ENCODE measurements around the gene CHAC2.
"Not testable (repeated sequence)": the region's sequence is repeated elsewhere in the genome, so short reads cannot be mapped to it uniquely, and the experiment has no call there.

Gene CHAC2

DNA sequence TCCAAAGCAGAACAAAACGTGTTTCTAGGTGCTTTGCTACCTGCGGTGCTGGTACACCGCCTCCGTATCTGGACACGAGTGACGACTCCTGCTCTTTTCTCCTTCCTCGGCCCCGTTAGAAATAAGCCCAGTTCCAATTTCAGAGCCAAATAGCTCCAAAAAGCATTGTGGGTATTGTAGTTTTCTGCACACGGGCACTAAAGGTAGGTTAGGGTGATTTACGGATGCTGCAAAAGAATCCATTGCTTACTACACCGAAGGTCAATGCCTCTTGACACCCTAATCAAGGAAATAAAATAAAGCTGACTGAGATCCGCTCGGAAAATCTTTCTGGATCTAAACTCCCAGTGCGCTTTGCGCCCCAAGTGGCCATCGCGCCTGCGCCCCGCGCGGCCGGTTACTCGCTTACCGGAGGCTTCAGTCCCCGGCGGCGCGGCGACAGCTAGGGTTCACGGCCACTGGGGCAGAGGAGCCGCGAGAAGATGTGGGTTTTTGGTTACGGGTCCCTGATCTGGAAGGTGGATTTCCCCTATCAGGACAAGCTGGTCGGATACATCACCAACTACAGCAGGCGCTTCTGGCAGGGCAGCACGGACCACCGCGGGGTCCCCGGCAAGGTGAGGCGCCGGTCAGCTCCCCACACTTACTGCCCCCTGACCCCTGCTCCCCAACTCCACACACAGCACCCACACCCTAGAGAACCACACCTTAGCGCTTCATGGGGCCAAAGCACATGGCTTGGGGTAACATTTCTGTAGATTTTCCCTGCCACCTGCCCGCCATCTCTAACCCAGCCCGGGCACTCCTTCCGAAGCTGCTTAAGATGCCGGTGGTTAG lies at the start of gene CHAC2:
Gene CHAC2 (plus strand): TSS at position 400 of the 837 bp plus-strand sequence. CDS start 83 bp downstream, at position 483.
- peak; percentile 74 for DNase-seq
- Histone ChIP-seq H3K4me3 (ENCODE audit: low read depth, low read length) (peak within 1 kb of the TSS; percentile 85), H3K27ac (peak within 1 kb of the TSS; percentile 78), H3K36me3 (replicated peaks) (no peaks in the 10 kb centered on the region), H3K27me3 (replicated peaks) (no peaks in the 10 kb centered on the region)
- TF ChIP-seq, protein P1, sequence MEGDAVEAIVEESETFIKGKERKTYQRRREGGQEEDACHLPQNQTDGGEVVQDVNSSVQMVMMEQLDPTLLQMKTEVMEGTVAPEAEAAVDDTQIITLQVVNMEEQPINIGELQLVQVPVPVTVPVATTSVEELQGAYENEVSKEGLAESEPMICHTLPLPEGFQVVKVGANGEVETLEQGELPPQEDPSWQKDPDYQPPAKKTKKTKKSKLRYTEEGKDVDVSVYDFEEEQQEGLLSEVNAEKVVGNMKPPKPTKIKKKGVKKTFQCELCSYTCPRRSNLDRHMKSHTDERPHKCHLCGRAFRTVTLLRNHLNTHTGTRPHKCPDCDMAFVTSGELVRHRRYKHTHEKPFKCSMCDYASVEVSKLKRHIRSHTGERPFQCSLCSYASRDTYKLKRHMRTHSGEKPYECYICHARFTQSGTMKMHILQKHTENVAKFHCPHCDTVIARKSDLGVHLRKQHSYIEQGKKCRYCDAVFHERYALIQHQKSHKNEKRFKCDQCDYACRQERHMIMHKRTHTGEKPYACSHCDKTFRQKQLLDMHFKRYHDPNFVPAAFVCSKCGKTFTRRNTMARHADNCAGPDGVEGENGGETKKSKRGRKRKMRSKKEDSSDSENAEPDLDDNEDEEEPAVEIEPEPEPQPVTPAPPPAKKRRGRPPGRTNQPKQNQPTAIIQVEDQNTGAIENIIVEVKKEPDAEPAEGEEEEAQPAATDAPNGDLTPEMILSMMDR (IDR thresholded peaks at IDR 0.05; ENCODE audit: low read depth, low read length, missing control alignments) = peak; percentile 69
- in situ Hi-C loops (cut with HindIII; ENCODE audit: low pct_ligation_motif_present, low sequenced_read_pairs) = no loop called here

DNA sequence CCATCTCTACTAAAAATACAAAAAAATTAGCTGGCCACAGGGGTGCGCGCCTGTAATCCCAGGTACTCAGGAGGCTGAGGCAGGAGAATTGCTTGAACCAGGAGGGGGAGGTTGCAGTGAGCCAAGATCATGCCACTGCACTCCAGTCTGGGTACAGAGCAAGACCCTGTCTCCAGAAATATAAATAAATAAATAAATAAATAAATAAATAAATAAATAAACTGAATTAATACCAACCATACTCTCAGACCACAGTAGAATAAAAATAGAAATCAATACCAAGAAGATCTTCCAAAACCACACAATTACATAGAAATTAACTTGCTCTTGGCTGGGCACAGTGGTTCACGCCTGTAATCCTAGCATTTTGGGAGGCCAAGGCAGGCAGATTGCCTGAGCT lies 46.7 kb upstream of the CHAC2 start:
- DNase-seq; H3K4me3 ChIP-seq (ENCODE audit: low read depth, low read length); in situ Hi-C loops (cut with HindIII; ENCODE audit: low pct_ligation_motif_present, low sequenced_read_pairs); H3K27me3 ChIP-seq (replicated peaks); H3K36me3 ChIP-seq (replicated peaks); H3K27ac ChIP-seq: not testable (repeated sequence)

GRCh38 chr2:53724536-53724935 lies 43.1 kb upstream of the CHAC2 start:
- Histone ChIP-seq H3K27ac (no peak overlapping the region), H3K4me3 (ENCODE audit: low read depth, low read length) (no peak overlapping the region), H3K36me3 (replicated peaks) (no peaks in the 10 kb centered on the region), H3K27me3 (replicated peaks) (no peaks in the 10 kb centered on the region)
- in situ Hi-C loops (cut with HindIII; ENCODE audit: low pct_ligation_motif_present, low sequenced_read_pairs) = no loop called here
- TF ChIP-seq, protein P1 (IDR thresholded peaks at IDR 0.05; ENCODE audit: low read depth, low read length, missing control alignments) = no peak
- peak; percentile 34 for DNase-seq

- in situ Hi-C loops (cut with HindIII; ENCODE audit: low pct_ligation_motif_present, low sequenced_read_pairs) = no loop called here
- TF ChIP-seq, protein P1 (IDR thresholded peaks at IDR 0.05; ENCODE audit: low read depth, low read length, missing control alignments) = no peak
- Histone ChIP-seq H3K4me3 (ENCODE audit: low read depth, low read length) (no peak overlapping the region), H3K27ac (no peak overlapping the region), H3K27me3 (replicated peaks) (no peaks in the 10 kb centered on the region), H3K36me3 (replicated peaks) (no peaks in the 10 kb centered on the region)
- DNase-seq = no peak
Observed at GRCh38 chr2:53725662-53726061, 41.9 kb upstream of the CHAC2 start.

DNA sequence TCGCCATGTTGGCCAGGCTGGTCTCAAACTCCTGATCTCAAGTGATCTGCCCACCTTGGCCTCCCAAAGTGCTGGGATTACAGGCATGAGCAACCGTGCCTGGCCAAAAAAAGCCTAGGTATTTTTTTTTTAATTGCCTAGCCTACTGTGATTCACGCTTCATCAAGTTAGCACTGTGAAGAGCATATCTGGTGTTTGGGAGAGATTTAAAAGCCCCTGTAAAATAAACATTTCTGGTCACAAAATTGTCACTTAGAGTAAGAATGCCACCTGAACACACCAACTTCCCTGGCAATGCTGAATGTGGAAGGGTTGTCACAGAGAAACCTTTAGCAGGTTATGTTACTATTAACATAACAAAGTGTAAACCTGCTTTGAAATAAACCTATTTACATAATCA lies 39.7 kb upstream of the CHAC2 start:
- in situ Hi-C loops (cut with HindIII; ENCODE audit: low pct_ligation_motif_present, low sequenced_read_pairs) = no loop called here
- TF ChIP-seq, protein P1 (IDR thresholded peaks at IDR 0.05; ENCODE audit: low read depth, low read length, missing control alignments) = no peak
- no peak overlapping the region for H3K4me3 ChIP-seq (ENCODE audit: low read depth, low read length)
- H3K27ac ChIP-seq = no peak overlapping the region
- H3K27me3 ChIP-seq (replicated peaks) = no peaks in the 10 kb centered on the region
- no peak for DNase-seq
- H3K36me3 ChIP-seq (replicated peaks) = no peaks in the 10 kb centered on the region

GRCh38 chr2:53729143-53729762 lies 38.4 kb upstream of the CHAC2 start:
- peaks cover 2% of the 10 kb centered on the region for H3K36me3 ChIP-seq (replicated peaks)
- DNase-seq = no peak
- TF ChIP-seq, protein P1 (IDR thresholded peaks at IDR 0.05; ENCODE audit: low read depth, low read length, missing control alignments) = no peak
- in situ Hi-C loops (cut with HindIII; ENCODE audit: low pct_ligation_motif_present, low sequenced_read_pairs) = no loop called here
- no peak overlapping the region for H3K27ac ChIP-seq
- no peaks in the 10 kb centered on the region for H3K27me3 ChIP-seq (replicated peaks)
- H3K4me3 ChIP-seq (ENCODE audit: low read depth, low read length) = no peak overlapping the region
